ENCODE measurements around the gene TXNL4A. TPM values are rescaled to one million over a fixed set of nuclear protein-coding genes. Genes with fewer than 3 reads are reported as not detected.

TXNL4A gene
- total RNA-seq, 1 donor from 2014 or later: 210 TPM

GRCh38 chr18:79924814-79925731 lies 63.3 kb downstream of the TXNL4A start:
- Mint-ChIP-seq H3K27ac (no peak overlapping the region), H3K9me3 (peaks cover 11% of the 10 kb centered on the region), H3K4me1 (no peaks in the 10 kb centered on the region), H3K36me3 (ENCODE audit: low read depth) (peaks cover 50% of the 10 kb centered on the region), H3K27me3 (no peaks in the 10 kb centered on the region), H3K4me3 (no peak overlapping the region)
- no peak for DNase-seq
- intact Hi-C loops (cut with micrococcal nuclease): no loop called here

GRCh38 chr18:79923896-79924585 lies 64.3 kb downstream of the TXNL4A start:
- Mint-ChIP-seq H3K4me3 (no peak overlapping the region), H3K27ac (no peak overlapping the region), H3K9me3 (peaks cover 4% of the 10 kb centered on the region), H3K4me1 (no peaks in the 10 kb centered on the region), H3K36me3 (ENCODE audit: low read depth) (peaks cover 43% of the 10 kb centered on the region), H3K27me3 (no peaks in the 10 kb centered on the region)
- DNase-seq: no peak
- intact Hi-C loops (cut with micrococcal nuclease): no loop called here

GRCh38 chr18:79922971-79923411 lies 65.4 kb downstream of the TXNL4A start:
- H3K27me3 Mint-ChIP-seq: no peaks in the 10 kb centered on the region
- no peak overlapping the region for H3K27ac Mint-ChIP-seq
- H3K36me3 Mint-ChIP-seq (ENCODE audit: low read depth): peaks cover 39% of the 10 kb centered on the region
- intact Hi-C loops (cut with micrococcal nuclease): no loop called here
- H3K4me3 Mint-ChIP-seq: no peak overlapping the region
- no peaks in the 10 kb centered on the region for H3K9me3 Mint-ChIP-seq
- H3K4me1 Mint-ChIP-seq: peaks cover under 1% of the 10 kb centered on the region
- DNase-seq: no peak

GRCh38 chr18:79921984-79922965 lies 66.1 kb downstream of the TXNL4A start:
- no peak overlapping the region for H3K27ac Mint-ChIP-seq
- no peaks in the 10 kb centered on the region for H3K9me3 Mint-ChIP-seq
- no peaks in the 10 kb centered on the region for H3K27me3 Mint-ChIP-seq
- intact Hi-C loops (cut with micrococcal nuclease): no loop called here
- H3K4me3 Mint-ChIP-seq: no peak overlapping the region
- H3K4me1 Mint-ChIP-seq: peaks cover 2% of the 10 kb centered on the region
- H3K36me3 Mint-ChIP-seq (ENCODE audit: low read depth): peaks cover 42% of the 10 kb centered on the region
- no peak for DNase-seq

Other genes starting within 250 kb of the TXNL4A start
- gene KCNG2, start 190.6 kb downstream of the TXNL4A start, total RNA-seq: not detected in 2 replicates
- gene SLC66A2, start 36.9 kb downstream of the TXNL4A start, total RNA-seq: 45.6 and 46.5 TPM in 2 replicates
- 6.8 and 8.1 TPM in 2 replicates for gene HSBP1L1, start 23.9 kb downstream of the TXNL4A start, total RNA-seq
- gene RBFA, start 45.9 kb upstream of the TXNL4A start, total RNA-seq: 46.0 and 49.9 TPM in 2 replicates
- gene ADNP2, start 120.7 kb upstream of the TXNL4A start, total RNA-seq: 29.3 and 29.8 TPM in 2 replicates

Data from activated CD4-positive, alpha-beta T cell treated with anti-CD3 and anti-CD28 coated beads, Interleukin-2, amount 10 ng/mL, durations not matched to agents 24 days and 14 days (primary cell).